Heart left ventricle (tissue), 16 donors: ENCODE data around the gene MIS18BP1. TPM values are rescaled to one million over a fixed set of nuclear protein-coding genes. Genes with fewer than 3 reads are reported as not detected.

ENCODE experiments used
- ATAC-seq, 4 donors: fragments of 200-7000 bp; cut with Tn5 transposase; one replicate each; pipeline ENCODE4 v1.9.1; 2020 to 2022; ENCODE audit warnings: moderate library complexity in 4 of 4, mild to moderate bottlenecking in 3 of 4, moderate number of reproducible peaks in 1 of 4
- DNase-seq, 5 donors: peaks; one replicate each; pipeline ENCODE4 v3.0.0-alpha.2; 2020
- H3K27ac ChIP-seq, 12 donors: fragments of 200-600 bp; sonication (generic) in 4 of 12; one replicate each; pipeline versions ENCODE4 v1.5.0 to v1.8.0; 2016 to 2022; ENCODE audit warnings: mild to moderate bottlenecking in 2 of 12
- H3K27me3 ChIP-seq, 9 donors: fragments of 200-600 bp; sonication (generic) in 2 of 9; one replicate each; pipeline versions ENCODE4 v1.5.1 to v1.8.0; 2016 to 2022; ENCODE audit warnings: mild to moderate bottlenecking in 3 of 9
- H3K36me3 ChIP-seq, 9 donors: fragments of 200-600 bp; sonication (generic) in 2 of 9; one replicate each; pipeline versions ENCODE4 v1.5.0 to v1.8.0; 2018 to 2022; ENCODE audit warnings: mild to moderate bottlenecking in 2 of 9
- H3K4me1 ChIP-seq, 12 donors: fragments of 200-600 bp; sonication (generic) in 4 of 12; one replicate each; pipeline versions ENCODE4 v1.5.0 to v1.8.0; 2016 to 2022; ENCODE audit warnings: mild to moderate bottlenecking in 3 of 12
- H3K4me3 ChIP-seq, 12 donors: fragments of 200-600 bp; sonication (generic) in 4 of 12; one replicate each; pipeline versions ENCODE4 v1.5.0 to v1.8.0; 2017 to 2022; ENCODE audit warnings: mild to moderate bottlenecking in 9 of 12, moderate library complexity in 4 of 12
- H3K9me3 ChIP-seq, 12 donors: fragments of 200-600 bp; sonication (generic) in 4 of 12; one replicate each; pipeline versions ENCODE4 v1.5.0 to v1.8.0; 2016 to 2022; ENCODE audit warnings: mild to moderate bottlenecking in 1 of 12
- CTCF ChIP-seq, 12 donors: fragments of 200-600 bp; sonication (generic) in 4 of 12; IDR thresholded peaks; one replicate each; pipeline versions ENCODE4 v1.5.0 to v1.8.0; 2018 to 2022; ENCODE audit warnings: antibody characterized with exemption in 12 of 12, mild to moderate bottlenecking in 5 of 12
- POLR2A ChIP-seq, 2 donors: fragments of 450-650 bp; IDR thresholded peaks; one replicate each; pipeline ENCODE4 v1.6.1; 2017; ENCODE audit warnings: antibody characterized with exemption in 2 of 2, mild to moderate bottlenecking in 2 of 2, moderate library complexity in 2 of 2
- WGBS, 4 donors: extraction: QIAGEN DNeasy Blood & Tissue Kit in 2 of 4; methylation state at CpG; one replicate each; pipeline versions ENCODE4 v1.1.5 to v1.1.7; 2013 to 2018; 5-methylcytosine and 5-hydroxymethylcytosine counted together
- intact Hi-C, 10 donors: fragments of 100-400 bp; cut with DNase I; formaldehyde crosslinking; loops; one replicate each; pipeline versions ENCODE4 v1.11.1 to v1.14.2; 2022
- polyA plus RNA-seq, 2 donors: library from polyadenylated mRNA; stranded (reverse); fragments of 200-250 nt; gene quantifications; one replicate each; pipeline ENCODE4 v1.2.3, GENCODE V29; 2013
- total RNA-seq, 9 donors: library from RNA; depleted of rRNA in 2 of 9; stranded (reverse); fragments of >200 nt in 2 of 9; fragmentation: NEBNext Ultra II Directional in 3 of 9; extraction: Animal tissue kit (Norgen Biotek cat#: 25700) in 3 of 9; gene quantifications; one replicate each; pipeline versions ENCODE4 v1.1.0 to v1.2.4, GENCODE V29; 2016 to 2023
- donor health status: ischemic (EF 13 %, LVEDD 7.1; RV severe dilation, severe dysfunction).
- donor health status: healthy with polysubstance abuse.
- donor health status: DM: no; HTN: yes; CAD: no.
- donor health status: DM: no; HTN: no; CAD: no.
- donor health status: ischemic (EF 25% LVEDD 6.9; RV normal size, moderate dysfunction).
- donor health status: ischemic (EF 25% LVEDD 5.7; RV mildly dilated, moderate dysfunction).
- donor health status: healthy.
- donor health status: DM: yes; HTN: yes; CAD: no.
- donor health status: ischemic (EF 35%, LVEDD 5.7; RV mildly dilated, moderate dysfunction).
- donor health status: nonischemic (EF 11% LVEDD 7.7; RV severe dilation, severe dysfunction).
- donor health status: DM: yes; HTN: yes; CAD: no.
- donor health status: PGD.
- donor health status: ischemic (EF 29% LVEDD 5.4; RV normal size, mild dysfunction).
- donor health status: nonischemic (EF 23%, LVEDD 6.1; RV moderate dilation, normal function).

The MIS18BP1 gene
- total and polyA plus RNA-seq, 11 donors: 3.4 to 22.0 (median 6.8) TPM

- Histone ChIP-seq H3K9me3 (peaks cover 0 to 34% (median 19%) of the 10 kb centered on the region in 12 donors), H3K27me3 (no peaks in the 10 kb centered on the region), H3K36me3 (no peaks in the 10 kb centered on the region), H3K4me3 (no peak overlapping the region), H3K4me1 (peaks cover 0 to 11% (median 4%) of the 10 kb centered on the region in 12 donors), H3K27ac (no peak overlapping the region)
- DNase-seq (no peak), ATAC-seq (no peak)
- intact Hi-C loops: loop anchor here in 1 of 10 donors (10.0 kb wide), 1 partner anchor 124 kb away; the partner anchor contains the start of genes FANCM and FKBP3
- no peak for TF ChIP-seq CTCF (IDR thresholded peaks at IDR 0.05)
- no peak for TF ChIP-seq POLR2A (IDR thresholded peaks at IDR 0.05)
- WGBS, 4 donors: 98 to 99% (median 99%) methylated on average over 3 of the region's 3 CpGs
Measured at GRCh38 chr14:45258805-45259204, 5.8 kb upstream of the MIS18BP1 start.

- no peaks in the 10 kb centered on the region for H3K36me3 ChIP-seq
- TF ChIP-seq CTCF (IDR thresholded peaks at IDR 0.05) (no peak), POLR2A (IDR thresholded peaks at IDR 0.05) (no peak)
- H3K27ac ChIP-seq: no peak overlapping the region
- no peak for DNase-seq
- no peak overlapping the region for H3K4me3 ChIP-seq
- no peak for ATAC-seq
- H3K9me3 ChIP-seq: peaks cover 0 to 28% (median 18%) of the 10 kb centered on the region in 12 donors
- intact Hi-C loops: loop anchor here in 1 of 10 donors (10.0 kb wide), 1 partner anchor 123 kb away; the partner anchor contains the start of genes FANCM and FKBP3
- peaks cover 0 to 12% (median 5%) of the 10 kb centered on the region in 12 donors for H3K4me1 ChIP-seq
- no peaks in the 10 kb centered on the region for H3K27me3 ChIP-seq
- WGBS, 4 donors: 76 to 89% (median 84%) methylated on average over 1 of the region's 1 CpG
Measured at GRCh38 chr14:45258073-45258472, 5.1 kb upstream of the MIS18BP1 start.

- Histone ChIP-seq H3K4me3 (peak overlapping the region in 1 of 12 donors; percentile 74), H3K9me3 (peaks cover 0 to 27% (median 18%) of the 10 kb centered on the region in 12 donors), H3K27me3 (no peaks in the 10 kb centered on the region), H3K27ac (no peak overlapping the region), H3K36me3 (no peaks in the 10 kb centered on the region), H3K4me1 (peaks cover 0 to 37% (median 17%) of the 10 kb centered on the region in 12 donors)
- WGBS, 4 donors: 89 to 93% (median 92%) methylated on average over 4 of the region's 4 CpGs
- ATAC-seq (no peak), DNase-seq (no peak)
- intact Hi-C loops: loop anchor here in 8 of 10 donors (5.0 to 10.0 kb wide), 6 partner anchors 117 to 357 kb away; partner anchors contain the start of genes FKBP3 (in 4 of the 8), FANCM (in 3 of the 8), KLHL28 (in 2 of the 8) and TOGARAM1 (in 2 of the 8)
- TF ChIP-seq CTCF (IDR thresholded peaks at IDR 0.05) (no peak), POLR2A (IDR thresholded peaks at IDR 0.05) (no peak)
Measured at GRCh38 chr14:45254771-45255170, 1.8 kb upstream of the MIS18BP1 start.

- Histone ChIP-seq H3K36me3 (no peaks in the 10 kb centered on the region), H3K4me3 (peak overlapping the region; percentile 55 to 88 (median 78)), H3K9me3 (peaks cover 0 to 18% (median 12%) of the 10 kb centered on the region in 12 donors), H3K27ac (peak overlapping the region; percentile 87 to 98 (median 93)), H3K27me3 (no peaks in the 10 kb centered on the region), H3K4me1 (peaks cover 0 to 47% (median 20%) of the 10 kb centered on the region in 12 donors)
- peak in 2 of 5 donors; percentile 34 to 48 for DNase-seq
- ATAC-seq: peak; percentile 13 to 37 (median 23)
- WGBS, 4 donors: 29 to 69% (median 48%) methylated on average over 23 of the region's 23 CpGs
- TF ChIP-seq CTCF (IDR thresholded peaks at IDR 0.05): no peak
- TF ChIP-seq POLR2A (IDR thresholded peaks at IDR 0.05): no peak
- intact Hi-C loops: loop anchor here in 9 of 10 donors (1.0 to 10.0 kb wide), 11 partner anchors 117 to 357 kb away; partner anchors contain the start of genes FKBP3 (in 6 of the 9), FANCM (in 5 of the 9), KLHL28 (in 3 of the 9) and TOGARAM1 (in 2 of the 9)
Measured at GRCh38 chr14:45253754-45254310, 830 bp upstream of the MIS18BP1 start.
